ENCODE measurements around the gene GSTM3. TPM values are rescaled to one million over a fixed set of nuclear protein-coding genes. Genes with fewer than 3 reads are reported as not detected.
"Not testable (repeated sequence)": the region's sequence is repeated elsewhere in the genome, so short reads cannot be mapped to it uniquely, and the experiment has no call there.

GSTM3 gene
- total RNA-seq, 1 experiment from 2014 or later: 110 TPM

DNA sequence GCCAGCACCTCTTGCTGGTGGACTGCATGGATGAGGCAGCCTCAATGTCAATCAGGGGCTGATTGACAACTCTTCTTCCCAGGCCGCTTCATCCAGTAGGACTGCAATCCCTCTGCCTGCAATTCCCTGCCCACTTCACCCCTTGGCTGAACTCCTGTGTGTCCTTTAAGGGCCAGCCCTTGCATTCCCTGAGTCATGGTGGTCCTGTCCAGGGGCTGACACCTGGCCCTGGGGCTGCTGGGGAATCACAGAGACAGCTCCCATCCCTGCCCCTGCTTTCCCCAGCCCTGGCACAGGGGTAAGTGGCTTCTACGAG, 27.5 kb upstream of the GSTM3 start:
- Histone ChIP-seq H3K9me2 (ENCODE audit: insufficient read depth) (no peaks in the 10 kb centered on the region), H3K4me2 (no peak overlapping the region), H2AFZ (no peak overlapping the region), H3K4me3 (no peak overlapping the region), H3K79me2 (ENCODE audit: low read depth) (no peaks in the 10 kb centered on the region), H3K27ac (no peak overlapping the region), H3K36me3 (ENCODE audit: low read depth) (no peaks in the 10 kb centered on the region), H3K4me1 (replicated peaks; ENCODE audit: insufficient read depth) (peaks cover 15% of the 10 kb centered on the region), H3K27me3 (ENCODE audit: insufficient read depth, low read depth) (no peaks in the 10 kb centered on the region), H3K9me3 (ENCODE audit: insufficient read depth, low read depth) (no peaks in the 10 kb centered on the region), H3F3A (ENCODE audit: insufficient read depth, low read depth) (no peaks in the 10 kb centered on the region), H4K20me1 (ENCODE audit: insufficient read depth) (no peaks in the 10 kb centered on the region)
- ChIA-PET POLR2A (ENCODE audit: unreplicated experiment) (no interaction called here), CTCF (interaction anchor here (0.6 kb wide), 1 partner anchor 21 kb away, joined by 3 read pairs; no protein-coding TSS in a partner anchor)
- TF ChIP-seq, protein P1, sequence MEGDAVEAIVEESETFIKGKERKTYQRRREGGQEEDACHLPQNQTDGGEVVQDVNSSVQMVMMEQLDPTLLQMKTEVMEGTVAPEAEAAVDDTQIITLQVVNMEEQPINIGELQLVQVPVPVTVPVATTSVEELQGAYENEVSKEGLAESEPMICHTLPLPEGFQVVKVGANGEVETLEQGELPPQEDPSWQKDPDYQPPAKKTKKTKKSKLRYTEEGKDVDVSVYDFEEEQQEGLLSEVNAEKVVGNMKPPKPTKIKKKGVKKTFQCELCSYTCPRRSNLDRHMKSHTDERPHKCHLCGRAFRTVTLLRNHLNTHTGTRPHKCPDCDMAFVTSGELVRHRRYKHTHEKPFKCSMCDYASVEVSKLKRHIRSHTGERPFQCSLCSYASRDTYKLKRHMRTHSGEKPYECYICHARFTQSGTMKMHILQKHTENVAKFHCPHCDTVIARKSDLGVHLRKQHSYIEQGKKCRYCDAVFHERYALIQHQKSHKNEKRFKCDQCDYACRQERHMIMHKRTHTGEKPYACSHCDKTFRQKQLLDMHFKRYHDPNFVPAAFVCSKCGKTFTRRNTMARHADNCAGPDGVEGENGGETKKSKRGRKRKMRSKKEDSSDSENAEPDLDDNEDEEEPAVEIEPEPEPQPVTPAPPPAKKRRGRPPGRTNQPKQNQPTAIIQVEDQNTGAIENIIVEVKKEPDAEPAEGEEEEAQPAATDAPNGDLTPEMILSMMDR (conservative IDR thresholded peaks at IDR 0.05): no peak
- no peak for TF ChIP-seq EZH2 (IDR thresholded peaks at IDR 0.05; ENCODE audit: low read depth)
- BruUV-seq (replicated peaks): no TSS peak
- no peak for DNase-seq
- intact Hi-C loops (cut with micrococcal nuclease; ENCODE audit: unreplicated experiment): no loop called here

DNA sequence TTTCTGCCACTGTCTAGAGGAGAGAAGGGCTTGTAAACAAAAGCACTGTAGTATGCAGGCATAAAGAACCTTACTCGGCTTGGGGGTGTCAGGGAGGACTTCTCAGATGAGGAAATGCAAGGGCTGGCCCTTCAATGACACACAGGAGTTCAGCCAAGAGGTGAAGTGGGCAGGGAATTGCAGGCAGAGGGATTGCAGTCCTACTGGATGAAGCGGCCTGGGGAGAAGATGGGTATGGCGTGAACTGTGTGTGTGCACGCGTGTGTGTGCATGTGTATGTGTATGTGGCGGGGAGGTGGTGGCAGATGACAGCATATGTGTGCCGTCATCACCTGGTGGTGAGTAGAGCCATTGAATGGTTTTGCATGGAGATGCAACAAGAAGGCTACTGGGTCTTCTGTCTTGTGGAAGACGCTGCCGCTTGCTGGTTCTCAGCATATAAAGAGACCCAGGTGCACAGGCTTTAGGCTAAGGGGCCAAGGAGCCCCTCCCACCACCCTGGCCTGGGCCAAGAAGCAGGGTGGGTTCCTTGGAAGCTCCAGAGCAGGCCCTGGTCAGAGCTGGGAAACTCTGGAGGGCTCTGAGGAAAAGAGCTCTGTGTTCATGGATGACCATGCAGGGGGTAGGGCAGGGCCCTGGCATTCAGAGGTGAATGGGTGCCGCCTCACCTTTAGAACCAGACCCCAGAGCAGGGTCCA, 26.9 kb upstream of the GSTM3 start:
- H3K79me2 ChIP-seq (ENCODE audit: low read depth): no peaks in the 10 kb centered on the region
- no peaks in the 10 kb centered on the region for H3K9me3 ChIP-seq (ENCODE audit: insufficient read depth, low read depth)
- BruUV-seq (replicated peaks): no TSS peak
- no peaks in the 10 kb centered on the region for H3K9me2 ChIP-seq (ENCODE audit: insufficient read depth)
- no peak overlapping the region for H3K27ac ChIP-seq
- H3K4me2 ChIP-seq: no peak overlapping the region
- DNase-seq: no peak
- ChIA-PET POLR2A (ENCODE audit: unreplicated experiment) (no interaction called here), CTCF (interaction anchor here (0.6 kb wide), 1 partner anchor 22 kb away, joined by 3 read pairs; no protein-coding TSS in a partner anchor)
- no peaks in the 10 kb centered on the region for H3K27me3 ChIP-seq (ENCODE audit: insufficient read depth, low read depth)
- H3F3A ChIP-seq (ENCODE audit: insufficient read depth, low read depth): no peaks in the 10 kb centered on the region
- no peaks in the 10 kb centered on the region for H4K20me1 ChIP-seq (ENCODE audit: insufficient read depth)
- peaks cover 20% of the 10 kb centered on the region for H3K4me1 ChIP-seq (replicated peaks; ENCODE audit: insufficient read depth)
- no peak for TF ChIP-seq EZH2 (IDR thresholded peaks at IDR 0.05; ENCODE audit: low read depth)
- no peaks in the 10 kb centered on the region for H3K36me3 ChIP-seq (ENCODE audit: low read depth)
- H2AFZ ChIP-seq: no peak overlapping the region
- intact Hi-C loops (cut with micrococcal nuclease; ENCODE audit: unreplicated experiment): no loop called here
- no peak overlapping the region for H3K4me3 ChIP-seq

DNA sequence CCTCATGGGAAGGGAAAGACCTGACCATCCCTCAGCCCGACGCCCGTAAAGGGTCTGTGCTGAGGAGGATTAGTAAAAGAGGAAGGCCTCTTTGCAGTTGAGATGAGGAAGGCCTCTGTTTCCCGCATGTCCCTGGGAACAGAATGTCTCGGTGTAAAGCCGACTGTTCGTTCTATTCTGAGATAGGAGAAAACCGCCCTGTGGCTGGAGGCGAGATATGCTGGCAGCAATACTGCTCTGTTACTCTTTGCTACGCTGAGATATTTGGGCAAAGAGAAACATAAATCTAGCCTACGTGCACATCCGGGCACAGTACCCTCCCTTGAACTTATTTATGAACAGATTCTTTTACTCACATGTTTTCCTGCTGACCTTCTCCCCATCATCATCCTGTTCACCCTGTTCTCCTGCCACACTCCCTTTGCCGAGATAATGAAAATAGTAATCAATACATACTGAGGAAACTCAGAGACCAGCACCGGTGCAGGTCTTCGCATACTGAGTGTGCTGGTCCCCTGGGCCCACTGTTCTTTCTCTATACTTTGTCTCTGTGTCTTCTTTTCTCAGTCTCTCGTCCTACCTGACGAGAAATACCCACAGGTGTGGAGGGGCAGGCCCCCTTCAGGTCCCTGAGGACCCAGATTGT, 26.3 kb upstream of the GSTM3 start:
- H3K27me3 ChIP-seq (ENCODE audit: insufficient read depth, low read depth); POLR2A ChIA-PET (ENCODE audit: unreplicated experiment); H3K79me2 ChIP-seq (ENCODE audit: low read depth); H3F3A ChIP-seq (ENCODE audit: insufficient read depth, low read depth); H3K9me2 ChIP-seq (ENCODE audit: insufficient read depth); CTCF ChIA-PET; H3K36me3 ChIP-seq (ENCODE audit: low read depth); DNase-seq; H4K20me1 ChIP-seq (ENCODE audit: insufficient read depth); intact Hi-C loops (cut with micrococcal nuclease; ENCODE audit: unreplicated experiment); H2AFZ ChIP-seq; BruUV-seq (replicated peaks); H3K9me3 ChIP-seq (ENCODE audit: insufficient read depth, low read depth); H3K4me3 ChIP-seq; H3K4me2 ChIP-seq; H3K27ac ChIP-seq: not testable (repeated sequence)
- H3K4me1 ChIP-seq (replicated peaks; ENCODE audit: insufficient read depth): peaks cover 23% of the 10 kb centered on the region

GRCh38 chr1:109765896-109766615, 25.2 kb upstream of the GSTM3 start:
- no peaks in the 10 kb centered on the region for H3K9me2 ChIP-seq (ENCODE audit: insufficient read depth)
- no peak for TF ChIP-seq EZH2 (IDR thresholded peaks at IDR 0.05; ENCODE audit: low read depth)
- TF ChIP-seq, protein P1 (conservative IDR thresholded peaks at IDR 0.05): no peak
- POLR2A ChIA-PET (ENCODE audit: unreplicated experiment): no interaction called here

More at GRCh38 chr1:109765896-109766615, 25.2 kb upstream of the GSTM3 start:
- no peak for DNase-seq
- H3K4me3 ChIP-seq: no peak overlapping the region
- BruUV-seq (replicated peaks): no TSS peak
- H3F3A ChIP-seq (ENCODE audit: insufficient read depth, low read depth): 0 out of 2 replicates have a peak, but pooled peaks cover 8% of the 10 kb centered on the region
- H3K4me1 ChIP-seq (replicated peaks; ENCODE audit: insufficient read depth): peaks cover 23% of the 10 kb centered on the region
- no peak overlapping the region for H3K4me2 ChIP-seq
- H3K27me3 ChIP-seq (ENCODE audit: insufficient read depth, low read depth): no peaks in the 10 kb centered on the region
- intact Hi-C loops (cut with micrococcal nuclease; ENCODE audit: unreplicated experiment): no loop called here
- no peaks in the 10 kb centered on the region for H3K79me2 ChIP-seq (ENCODE audit: low read depth)
- H3K36me3 ChIP-seq (ENCODE audit: low read depth): no peaks in the 10 kb centered on the region
- no peaks in the 10 kb centered on the region for H4K20me1 ChIP-seq (ENCODE audit: insufficient read depth)
- CTCF ChIA-PET: no interaction called here
- no peaks in the 10 kb centered on the region for H3K9me3 ChIP-seq (ENCODE audit: insufficient read depth, low read depth)
- no peak overlapping the region for H2AFZ ChIP-seq
- no peak overlapping the region for H3K27ac ChIP-seq

Measured in PC-9 (cell line).